BE2C (cell line): ENCODE measurements around the gene ZNF26.
"Not testable (repeated sequence)": the region's sequence is repeated elsewhere in the genome, so short reads cannot be mapped to it uniquely, and the experiment has no call there.

Experiments
- DNase-seq: peaks from one replicate; pipeline ENCODE4 v3.0.0-alpha.2; 2020
- H3K27me3 ChIP-seq: fragments of 250-450 bp; sonication (Bioruptor Pico); 2 replicates; pipeline ENCODE4 v1.5.1; 2020; ENCODE audit warnings: mild to moderate bottlenecking
- H3K36me3 ChIP-seq: fragments of 250-450 bp; sonication (Bioruptor Pico); 2 replicates; pipeline ENCODE4 v1.5.1; 2020; ENCODE audit warnings: mild to moderate bottlenecking
- H3K4me1 ChIP-seq: fragments of 250-450 bp; sonication (Bioruptor Pico); 2 replicates; pipeline ENCODE4 v1.5.1; 2020
- H3K4me3 ChIP-seq: 2 replicates; pipeline ENCODE4 v1.5.1; 2011; ENCODE audit warnings: low read depth, low read length
- H3K9me3 ChIP-seq: fragments of 250-450 bp; sonication (Bioruptor Pico); 2 replicates; pipeline ENCODE4 v1.5.1; 2020
- TF ChIP-seq, protein P1 (sequence below): IDR thresholded peaks from 2 replicates; pipeline ENCODE4 v1.5.1; 2012; ENCODE audit warnings: mild to moderate bottlenecking, low read depth, low read length

ZNF26 gene

DNA sequence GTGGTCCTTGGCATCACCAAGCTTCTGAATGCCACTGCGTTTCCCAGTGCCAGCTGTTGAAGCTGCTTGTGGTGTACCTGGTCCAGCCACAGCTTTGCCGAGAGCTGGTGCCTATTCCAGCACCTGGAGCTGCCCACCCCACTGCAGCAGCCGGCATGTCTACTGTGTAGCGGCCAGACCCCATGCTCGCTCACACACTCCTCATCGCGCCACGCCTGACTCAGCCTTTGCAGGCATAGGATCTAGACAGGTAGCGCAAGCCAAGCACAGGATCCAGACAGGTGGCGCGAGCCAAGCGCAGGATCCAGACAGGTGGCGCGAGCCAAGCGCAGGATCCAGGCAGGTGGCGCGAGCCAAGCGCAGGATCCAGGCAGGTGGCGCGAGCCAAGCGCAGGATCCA lies 18.4 kb upstream of the ZNF26 start:
- no peaks in the 10 kb centered on the region for H3K36me3 ChIP-seq
- no peaks in the 10 kb centered on the region for H3K27me3 ChIP-seq
- no peak overlapping the region for H3K4me3 ChIP-seq
- TF ChIP-seq, protein P1, sequence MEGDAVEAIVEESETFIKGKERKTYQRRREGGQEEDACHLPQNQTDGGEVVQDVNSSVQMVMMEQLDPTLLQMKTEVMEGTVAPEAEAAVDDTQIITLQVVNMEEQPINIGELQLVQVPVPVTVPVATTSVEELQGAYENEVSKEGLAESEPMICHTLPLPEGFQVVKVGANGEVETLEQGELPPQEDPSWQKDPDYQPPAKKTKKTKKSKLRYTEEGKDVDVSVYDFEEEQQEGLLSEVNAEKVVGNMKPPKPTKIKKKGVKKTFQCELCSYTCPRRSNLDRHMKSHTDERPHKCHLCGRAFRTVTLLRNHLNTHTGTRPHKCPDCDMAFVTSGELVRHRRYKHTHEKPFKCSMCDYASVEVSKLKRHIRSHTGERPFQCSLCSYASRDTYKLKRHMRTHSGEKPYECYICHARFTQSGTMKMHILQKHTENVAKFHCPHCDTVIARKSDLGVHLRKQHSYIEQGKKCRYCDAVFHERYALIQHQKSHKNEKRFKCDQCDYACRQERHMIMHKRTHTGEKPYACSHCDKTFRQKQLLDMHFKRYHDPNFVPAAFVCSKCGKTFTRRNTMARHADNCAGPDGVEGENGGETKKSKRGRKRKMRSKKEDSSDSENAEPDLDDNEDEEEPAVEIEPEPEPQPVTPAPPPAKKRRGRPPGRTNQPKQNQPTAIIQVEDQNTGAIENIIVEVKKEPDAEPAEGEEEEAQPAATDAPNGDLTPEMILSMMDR = no peak
- no peaks in the 10 kb centered on the region for H3K4me1 ChIP-seq
- peaks cover 5% of the 10 kb centered on the region; the same call in 1 of the 2 replicates for H3K9me3 ChIP-seq
- no peak for DNase-seq

DNA sequence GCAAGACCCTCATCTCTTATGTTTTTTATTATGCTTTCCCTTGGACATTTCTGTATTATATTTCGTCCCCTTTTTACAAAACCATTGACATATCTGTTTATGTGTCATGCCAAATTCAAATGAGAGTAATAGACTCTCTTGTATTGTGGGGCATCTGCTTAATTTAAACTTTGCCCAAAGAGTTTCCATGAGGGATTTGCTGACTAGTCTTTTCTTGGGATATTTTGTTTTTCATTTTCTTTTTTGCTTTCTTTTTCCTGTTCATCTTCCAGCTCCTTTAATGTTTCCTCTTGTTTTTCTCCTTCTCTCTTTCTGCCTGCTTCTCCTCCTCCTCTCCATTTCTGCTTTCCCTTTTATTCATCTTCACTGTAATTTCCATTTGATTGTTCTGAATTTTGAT lies 13.8 kb upstream of the ZNF26 start:
- Histone ChIP-seq H3K4me1 (no peaks in the 10 kb centered on the region), H3K36me3 (no peaks in the 10 kb centered on the region), H3K4me3 (no peak overlapping the region), H3K27me3 (no peaks in the 10 kb centered on the region), H3K9me3 (peaks cover 7% of the 10 kb centered on the region; the same call in 1 of the 2 replicates)
- TF ChIP-seq, protein P1 = no peak
- no peak for DNase-seq

DNA sequence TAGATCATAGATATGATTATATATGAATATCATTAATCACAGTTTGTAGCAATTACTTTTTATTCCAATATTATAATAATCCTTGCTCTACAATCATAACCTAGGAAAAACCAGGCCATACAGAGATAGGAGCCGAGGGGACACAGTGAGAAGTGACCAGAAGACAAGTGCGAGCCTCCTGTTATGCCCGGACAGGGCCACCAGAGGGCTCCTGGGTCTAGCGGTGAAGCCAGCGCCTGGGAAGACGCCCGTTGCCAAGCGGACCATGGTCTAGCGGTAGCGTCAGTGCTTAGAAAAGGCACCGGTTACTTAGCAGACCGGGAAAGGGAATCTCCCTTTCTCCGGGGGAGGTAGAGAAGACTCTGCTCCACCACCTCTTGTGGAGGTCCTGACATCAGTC lies 9.3 kb upstream of the ZNF26 start:
- DNase-seq = peak; percentile 70
- H3K4me1 ChIP-seq, H3K36me3 ChIP-seq, H3K4me3 ChIP-seq, H3K27me3 ChIP-seq, H3K9me3 ChIP-seq: not testable (repeated sequence)
- TF ChIP-seq, protein P1 = peak; percentile 51

DNA sequence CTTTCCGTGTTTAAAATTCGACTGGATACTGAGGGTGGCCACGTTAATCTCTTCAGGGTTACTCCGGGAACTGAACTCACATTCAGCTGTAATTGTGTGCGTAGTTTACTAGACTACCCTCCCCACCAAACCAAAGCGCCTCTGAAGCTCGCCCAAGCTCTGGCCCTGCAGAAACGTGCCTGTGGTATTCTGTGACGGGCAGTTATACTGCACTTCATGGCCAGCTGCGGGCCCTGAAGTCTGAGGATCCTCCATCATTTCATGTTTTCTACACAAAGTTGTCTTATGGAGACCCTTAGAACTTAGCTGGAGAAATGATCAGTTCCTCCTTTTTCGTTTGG lies 688 bp downstream of the ZNF26 start:
- Histone ChIP-seq H3K4me3 (peak overlapping the region; percentile 88), H3K4me1 (no peaks in the 10 kb centered on the region), H3K36me3 (peaks cover 14% of the 10 kb centered on the region), H3K27me3 (no peaks in the 10 kb centered on the region), H3K9me3 (peaks cover 4% of the 10 kb centered on the region)
- DNase-seq = no peak
- TF ChIP-seq, protein P1 = no peak

DNA sequence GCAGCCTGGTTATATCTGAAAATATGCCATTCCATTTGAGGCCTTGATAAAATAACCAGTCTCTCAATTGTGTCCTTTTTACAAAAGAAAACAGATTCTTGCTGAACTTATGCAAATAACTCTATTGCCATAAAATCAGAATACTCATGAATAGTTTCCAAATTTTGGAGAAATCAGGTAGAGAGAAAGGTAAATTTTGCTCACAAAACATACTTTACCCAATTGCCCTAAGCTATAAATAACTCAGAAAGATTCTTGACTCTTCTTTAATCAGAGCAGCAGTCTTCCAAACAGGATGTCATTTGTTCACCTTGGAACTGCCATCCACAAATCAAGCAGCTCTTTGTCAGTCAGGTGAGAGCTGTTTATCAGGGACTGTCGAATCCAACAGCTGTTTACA lies 12.6 kb downstream of the ZNF26 start:
- Histone ChIP-seq H3K4me3 (no peak overlapping the region), H3K4me1 (no peaks in the 10 kb centered on the region), H3K27me3 (no peaks in the 10 kb centered on the region), H3K36me3 (no peaks in the 10 kb centered on the region; the same call in 1 of the 2 replicates), H3K9me3 (no peaks in the 10 kb centered on the region; the same call in 1 of the 2 replicates)
- TF ChIP-seq, protein P1 = no peak
- no peak for DNase-seq

DNA sequence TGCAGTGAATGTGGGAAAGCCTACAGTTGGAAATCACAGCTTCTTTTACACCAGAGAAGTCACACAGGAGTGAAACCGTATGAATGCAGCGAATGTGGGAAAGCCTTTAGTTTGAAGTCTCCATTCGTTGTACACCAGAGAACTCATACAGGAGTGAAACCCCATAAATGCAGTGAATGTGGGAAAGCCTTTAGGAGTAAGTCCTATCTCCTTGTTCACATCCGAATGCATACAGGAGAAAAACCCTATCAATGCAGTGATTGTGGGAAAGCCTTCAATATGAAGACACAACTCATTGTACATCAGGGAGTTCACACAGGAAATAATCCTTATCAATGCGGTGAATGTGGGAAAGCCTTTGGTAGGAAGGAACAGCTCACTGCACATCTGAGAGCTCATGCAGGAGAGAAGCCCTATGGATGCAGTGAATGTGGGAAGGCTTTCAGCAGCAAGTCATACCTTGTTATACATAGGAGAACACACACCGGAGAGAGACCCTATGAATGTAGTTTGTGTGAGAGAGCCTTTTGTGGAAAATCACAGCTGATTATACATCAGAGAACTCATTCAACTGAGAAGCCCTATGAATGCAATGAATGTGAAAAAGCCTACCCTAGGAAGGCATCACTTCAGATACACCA lies 24.6 kb downstream of the ZNF26 start:
- no peaks in the 10 kb centered on the region for H3K4me1 ChIP-seq
- H3K36me3 ChIP-seq = peaks cover 61% of the 10 kb centered on the region
- H3K4me3 ChIP-seq = no peak overlapping the region
- TF ChIP-seq, protein P1 = no peak
- H3K27me3 ChIP-seq = no peaks in the 10 kb centered on the region
- no peak for DNase-seq
- no peaks in the 10 kb centered on the region; the same call in none of the 2 replicates for H3K9me3 ChIP-seq
